ENCODE measurements around the gene PSD2.

PSD2 gene

DNA sequence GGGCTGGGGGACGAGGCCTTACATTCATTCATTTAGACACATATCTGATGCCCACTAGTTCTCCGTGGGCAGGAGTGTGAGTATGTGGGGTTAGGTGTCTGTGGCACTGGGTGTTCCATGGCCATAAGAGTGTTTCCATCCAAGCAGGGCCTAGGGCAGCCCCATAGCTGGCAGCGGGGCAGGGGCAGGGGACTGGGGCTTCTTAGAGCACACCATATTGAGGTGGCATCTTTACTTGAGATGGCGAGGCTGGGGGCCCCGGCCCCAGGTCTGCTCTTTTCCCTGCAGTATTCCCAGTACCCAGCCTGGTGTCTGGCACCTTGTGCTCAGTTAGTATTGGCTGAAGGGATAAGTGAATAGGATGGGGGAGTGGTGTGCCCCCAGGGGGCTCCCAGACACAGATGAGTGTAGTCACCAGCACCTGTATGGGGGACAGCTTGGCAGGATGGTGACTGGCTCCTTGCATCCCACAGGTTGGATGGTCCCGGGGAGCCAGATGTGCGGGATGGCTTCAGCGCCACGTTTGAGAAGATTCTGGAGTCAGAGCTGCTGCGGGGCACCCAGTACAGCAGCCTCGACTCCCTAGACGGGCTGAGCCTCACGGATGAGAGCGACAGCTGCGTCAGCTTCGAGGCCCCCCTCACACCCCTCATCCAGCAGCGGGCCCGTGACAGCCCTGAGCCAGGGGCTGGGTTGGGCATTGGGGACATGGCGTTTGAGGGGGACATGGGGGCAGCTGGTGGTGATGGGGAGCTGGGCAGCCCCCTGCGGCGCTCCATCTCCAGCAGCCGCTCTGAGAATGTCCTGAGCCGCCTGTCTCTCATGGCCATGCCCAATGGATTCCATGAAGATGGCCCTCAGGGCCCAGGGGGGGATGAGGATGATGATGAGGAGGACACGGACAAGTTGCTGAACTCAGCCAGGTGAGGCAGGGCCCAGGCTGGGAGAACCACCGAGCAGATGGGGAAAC lies 17.5 kb downstream of the PSD2 start:
- DNase-seq = no peak

DNA sequence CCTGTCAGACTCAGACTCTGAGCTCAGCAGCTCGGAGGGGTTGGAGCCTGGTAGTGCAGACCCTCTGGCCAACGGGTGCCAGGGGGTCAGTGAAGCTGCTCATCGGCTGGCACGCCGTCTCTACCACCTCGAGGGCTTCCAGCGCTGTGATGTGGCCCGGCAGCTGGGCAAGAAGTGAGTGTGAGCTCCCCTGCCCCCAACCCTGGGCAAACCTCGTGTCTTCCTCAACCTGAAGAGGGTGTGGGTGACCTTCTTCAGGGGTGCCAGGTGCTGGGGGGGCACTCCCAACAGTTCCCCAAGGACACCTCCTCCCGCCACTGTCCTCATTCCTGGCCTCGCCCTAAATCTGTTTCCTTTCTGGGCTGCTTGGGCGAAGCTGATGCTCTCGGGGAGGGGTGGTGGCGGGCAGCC lies 18.6 kb downstream of the PSD2 start:
- DNase-seq = no peak

DNA sequence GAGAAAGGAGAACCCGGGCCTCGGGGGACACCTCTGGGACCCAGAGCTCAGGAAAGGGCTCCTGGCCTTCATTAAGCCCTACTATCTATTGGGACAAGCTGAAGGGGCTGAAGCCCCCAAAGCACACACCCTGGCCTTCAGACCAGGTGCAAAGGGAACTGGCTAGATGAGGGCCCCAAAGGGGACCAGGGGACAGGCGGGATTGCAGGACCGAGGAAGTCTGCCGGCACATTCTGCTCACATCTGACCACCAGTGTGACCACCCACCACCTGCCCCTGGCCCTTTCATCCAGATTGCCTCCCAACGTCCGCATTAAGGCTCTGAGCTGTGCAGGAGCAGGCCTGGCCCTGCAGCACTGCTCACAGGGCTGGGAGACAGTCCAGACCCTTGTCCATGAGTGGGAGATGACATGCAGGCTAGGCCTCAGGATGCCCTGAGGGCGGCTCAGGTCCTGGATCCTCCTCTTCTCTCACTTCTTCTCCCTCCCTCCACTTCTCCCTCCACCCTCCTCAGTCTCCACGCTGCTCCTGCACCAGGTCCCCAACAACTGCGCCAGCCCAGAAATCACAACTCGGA lies 19.2 kb downstream of the PSD2 start:
- DNase-seq = no peak

DNA sequence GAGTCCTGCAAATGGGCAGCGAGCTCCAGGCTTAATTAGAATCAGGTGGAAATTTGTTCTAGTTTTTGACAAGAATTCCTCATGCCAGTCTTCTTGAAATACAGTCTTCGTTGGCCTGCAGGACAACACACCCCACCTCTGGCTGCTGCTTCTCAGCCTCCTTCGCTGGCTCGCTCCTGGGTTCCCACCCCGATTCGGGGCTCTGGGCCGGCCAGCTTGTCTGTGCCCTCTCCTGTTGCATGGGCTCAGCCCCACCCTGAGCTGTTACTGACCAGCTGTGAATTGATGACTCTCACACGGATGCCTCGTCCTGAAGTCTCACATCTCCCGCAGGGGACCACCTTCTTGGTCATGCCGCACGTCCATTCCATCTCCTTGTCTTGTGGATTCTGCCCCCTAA lies 21.0 kb downstream of the PSD2 start:
- DNase-seq = no peak

DNA sequence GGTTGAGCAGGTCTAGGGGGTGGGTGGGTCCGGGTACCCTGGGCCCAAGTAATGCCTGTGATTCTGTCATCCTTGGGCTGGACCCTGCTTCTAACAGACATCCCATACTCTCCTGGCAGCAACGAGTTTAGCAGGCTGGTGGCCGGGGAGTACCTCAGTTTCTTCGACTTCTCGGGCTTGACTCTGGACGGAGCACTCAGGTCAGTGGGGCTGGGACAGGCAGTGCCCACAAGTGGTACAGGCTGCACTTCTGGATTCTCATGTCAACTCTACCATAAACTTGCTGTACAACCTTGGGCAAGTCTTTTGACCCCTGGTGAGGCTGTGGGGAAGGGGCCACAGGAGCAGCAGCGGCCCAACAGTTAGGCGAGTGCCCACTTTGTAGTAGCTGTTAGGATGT lies 21.8 kb downstream of the PSD2 start:
- DNase-seq = no peak

DNA sequence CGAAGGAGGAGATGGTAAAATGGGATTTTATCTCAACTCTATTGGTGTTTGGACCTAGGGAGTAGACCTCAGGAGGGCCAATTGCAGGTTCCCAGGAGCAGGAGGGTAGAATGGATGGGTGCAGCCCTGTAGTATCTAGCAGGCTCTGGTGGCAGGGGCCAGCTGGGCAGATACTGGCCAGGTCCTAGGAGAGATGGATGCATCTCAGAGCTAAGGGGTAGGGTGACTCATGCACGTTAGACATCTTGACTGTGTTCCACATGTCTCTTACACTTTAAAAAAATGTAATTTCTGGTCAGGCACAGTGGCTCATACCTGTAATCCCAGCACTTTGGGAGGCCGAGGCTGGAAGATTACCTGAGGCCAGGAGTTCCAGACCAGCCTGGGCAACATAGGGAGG lies 22.4 kb downstream of the PSD2 start:
- no peak for DNase-seq

DNA sequence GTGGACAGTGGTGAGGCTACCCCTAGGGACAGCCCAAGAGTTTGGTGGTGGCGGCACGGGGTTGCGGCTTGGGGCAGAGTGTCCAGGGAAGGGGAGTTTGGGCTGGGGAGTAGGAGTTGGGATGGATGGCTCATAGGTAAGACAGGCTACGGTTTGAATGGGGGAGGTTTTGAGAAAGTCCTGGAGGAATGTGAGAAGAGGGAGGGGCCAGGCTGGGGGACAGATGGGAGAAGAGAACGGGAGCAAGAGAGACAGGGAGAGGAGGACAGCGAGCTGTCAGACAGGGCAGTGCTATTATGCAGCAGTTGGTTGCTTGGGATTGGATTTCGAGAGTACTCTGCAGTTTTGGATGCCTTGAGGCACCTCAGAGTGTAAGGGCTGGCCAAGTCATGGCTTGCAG lies 24.5 kb downstream of the PSD2 start:
- no peak for DNase-seq

DNA sequence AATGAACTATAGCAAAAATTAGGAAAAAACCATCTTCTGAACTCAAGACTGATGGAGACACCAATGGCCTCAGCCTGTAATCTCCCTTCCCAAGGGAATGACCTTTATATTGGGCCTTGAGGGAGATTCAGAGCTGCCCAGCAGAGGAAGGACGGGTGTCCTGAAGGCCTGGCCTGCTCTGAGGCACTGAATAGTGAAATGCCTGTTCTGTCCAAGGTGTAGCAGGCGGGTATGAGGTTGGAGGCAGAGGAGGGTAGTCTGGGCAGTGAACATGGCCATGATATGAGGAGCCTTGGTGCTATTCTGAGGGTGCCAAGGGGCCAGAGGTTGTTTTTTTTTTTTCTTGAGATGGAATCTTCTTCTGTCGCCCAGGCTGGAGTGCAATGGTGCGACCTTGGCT lies 25.0 kb downstream of the PSD2 start:
- DNase-seq = no peak

DNA sequence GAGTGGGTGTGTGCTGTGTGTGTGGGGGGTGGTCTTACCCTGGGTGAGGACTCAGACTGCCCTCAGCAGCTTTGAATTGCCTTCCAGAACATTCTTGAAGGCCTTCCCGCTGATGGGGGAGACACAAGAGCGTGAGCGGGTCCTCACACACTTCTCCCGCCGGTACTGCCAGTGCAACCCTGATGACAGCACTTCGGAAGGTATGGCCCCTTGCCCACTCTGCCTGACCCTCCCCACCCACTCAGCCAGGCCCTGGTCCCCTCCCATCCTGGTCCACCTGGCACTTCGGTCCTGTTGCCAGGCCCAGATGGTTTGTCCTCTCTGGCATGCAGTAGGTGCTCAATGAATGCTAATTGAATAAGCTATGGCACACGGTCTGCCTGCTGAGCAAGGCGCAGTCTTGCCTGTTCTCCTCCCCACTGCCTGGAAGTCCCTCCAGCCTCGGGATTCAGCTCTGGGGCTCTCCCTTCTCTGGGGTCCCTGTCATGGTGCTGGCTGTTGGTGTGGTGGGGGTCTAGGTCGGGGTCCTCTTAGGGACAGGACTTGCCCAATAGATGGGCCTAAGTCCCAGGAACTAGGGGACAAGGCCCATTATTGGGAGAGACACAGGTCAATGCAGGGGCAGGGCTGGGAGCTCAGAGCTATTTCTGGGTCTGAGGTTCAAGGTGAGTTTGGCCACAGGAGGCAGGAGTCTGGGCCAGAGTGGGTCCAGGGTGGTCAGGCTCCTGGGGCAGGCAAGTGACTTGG lies 26.4 kb downstream of the PSD2 start:
- no peak for DNase-seq

DNA sequence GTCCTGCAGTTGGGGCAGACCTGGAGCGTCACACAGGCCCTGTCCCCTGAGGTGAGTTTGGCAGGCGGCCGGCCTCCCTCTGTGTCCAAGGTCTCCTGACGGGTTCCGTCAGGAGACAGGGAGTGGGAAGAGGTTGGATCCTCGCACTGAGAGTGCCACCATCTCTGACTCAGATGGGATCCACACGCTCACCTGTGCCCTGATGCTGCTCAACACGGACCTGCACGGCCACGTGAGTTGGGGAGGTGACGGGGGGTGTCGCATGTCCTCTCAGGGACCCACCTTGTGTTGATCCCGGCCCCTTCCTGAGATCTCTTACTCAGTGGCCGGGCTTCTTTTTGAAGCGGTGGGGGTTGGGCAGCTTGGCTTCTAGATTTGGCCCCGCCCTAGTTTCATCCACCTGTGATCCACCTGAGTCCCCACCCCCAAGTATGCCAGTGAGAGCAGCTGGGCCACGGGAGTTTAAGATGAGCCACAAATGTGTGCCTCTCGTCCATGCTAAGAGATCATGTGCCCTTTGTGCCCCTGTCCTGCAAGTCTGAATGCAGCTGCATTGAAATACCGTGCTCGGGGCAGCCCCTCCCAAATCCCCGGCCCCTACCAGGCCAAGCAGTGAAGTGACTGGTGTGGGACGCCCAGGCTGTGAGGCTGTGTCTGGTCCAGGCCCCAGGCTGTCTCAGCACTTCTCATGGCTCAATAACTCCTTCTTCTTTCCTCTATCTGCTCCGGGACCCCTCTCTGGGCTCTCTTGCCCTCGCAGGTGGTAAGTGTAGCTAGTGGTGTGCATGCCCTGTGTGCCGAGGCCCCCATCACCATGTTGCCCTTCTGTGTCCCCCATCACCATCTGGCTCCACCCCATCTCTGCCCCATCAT lies 27.2 kb downstream of the PSD2 start:
- DNase-seq = no peak

DNA sequence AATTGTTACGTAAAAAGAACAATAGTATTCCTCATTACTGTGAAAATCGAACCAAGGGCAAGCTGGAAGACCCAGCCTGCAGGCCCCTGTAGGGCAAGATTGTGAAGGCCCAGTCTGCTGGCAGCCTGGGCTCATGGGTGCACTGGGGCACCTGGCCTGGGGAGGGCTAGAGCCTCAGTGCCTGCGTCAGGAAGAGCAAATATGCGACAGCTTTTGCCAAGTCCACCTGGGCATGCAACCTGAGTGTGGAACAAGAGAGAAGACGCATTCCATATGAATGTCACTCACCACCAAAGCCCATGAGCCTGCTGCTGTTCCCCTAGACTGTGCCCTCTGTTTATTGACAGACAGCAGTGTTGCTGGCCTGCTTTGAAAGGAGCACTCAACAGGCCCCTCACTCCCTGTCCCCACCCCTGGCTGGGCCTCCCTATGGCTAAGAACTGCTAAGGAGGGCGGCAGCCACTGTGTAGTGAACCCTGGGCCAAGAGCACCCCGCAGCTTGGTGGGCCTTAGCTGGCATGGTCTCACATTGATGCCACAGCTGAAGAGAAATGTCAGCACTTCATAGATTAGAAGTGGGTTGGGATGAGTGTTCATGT lies 28.2 kb downstream of the PSD2 start:
- DNase-seq = no peak

DNA sequence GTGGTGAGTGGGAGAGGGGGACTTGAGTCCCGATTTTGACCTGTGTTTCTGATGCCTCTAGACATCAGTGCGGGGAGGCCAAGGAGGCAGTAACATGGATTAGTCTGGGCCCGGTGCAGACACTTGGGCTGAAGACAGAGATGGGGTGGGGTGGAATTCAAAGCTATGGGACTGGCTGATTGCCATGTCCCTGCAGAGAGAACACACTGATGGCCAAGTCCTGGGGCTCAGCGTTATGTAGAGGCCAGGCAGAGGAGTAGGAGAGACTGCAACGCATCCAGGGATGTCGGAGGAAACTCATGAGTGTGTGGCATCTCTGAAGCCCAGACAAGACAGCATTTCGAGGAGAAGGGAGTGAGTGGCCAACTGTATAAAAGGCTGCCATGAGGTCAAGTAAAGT lies 30.1 kb downstream of the PSD2 start:
- no peak for DNase-seq

DNA sequence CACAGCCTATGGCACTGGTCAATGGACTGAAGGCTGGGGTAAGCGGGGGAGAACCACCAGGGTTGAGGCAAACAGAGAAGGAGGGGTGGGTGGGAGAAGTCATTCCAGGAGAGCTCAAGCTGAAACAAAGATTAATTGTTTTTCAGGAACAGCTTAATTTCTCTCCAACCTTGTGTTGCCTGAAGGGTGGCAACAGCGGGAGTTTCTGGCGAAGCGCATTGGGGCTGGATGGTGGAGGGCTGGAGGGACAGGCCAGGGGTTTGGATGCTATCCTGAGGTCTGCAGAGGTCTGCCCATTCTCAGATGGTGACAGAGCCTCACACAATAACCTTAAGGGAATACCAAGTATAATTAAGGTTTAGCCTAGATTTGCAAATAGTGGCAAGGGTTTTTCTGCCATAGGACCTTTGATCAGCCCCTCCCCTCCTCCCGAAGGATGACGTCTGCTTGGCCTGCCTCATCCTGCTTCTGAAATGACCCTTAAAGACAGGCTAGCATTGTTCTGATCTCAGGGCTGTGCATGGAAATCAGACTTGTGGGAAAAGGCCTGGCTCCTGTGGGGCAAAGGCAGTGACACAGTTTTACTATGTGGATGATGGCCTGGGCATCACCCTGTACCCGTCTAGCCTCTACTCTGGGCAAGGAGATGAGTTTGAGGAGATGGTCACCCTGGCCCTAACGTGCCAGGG lies 32.7 kb downstream of the PSD2 start:
- DNase-seq = no peak

DNA sequence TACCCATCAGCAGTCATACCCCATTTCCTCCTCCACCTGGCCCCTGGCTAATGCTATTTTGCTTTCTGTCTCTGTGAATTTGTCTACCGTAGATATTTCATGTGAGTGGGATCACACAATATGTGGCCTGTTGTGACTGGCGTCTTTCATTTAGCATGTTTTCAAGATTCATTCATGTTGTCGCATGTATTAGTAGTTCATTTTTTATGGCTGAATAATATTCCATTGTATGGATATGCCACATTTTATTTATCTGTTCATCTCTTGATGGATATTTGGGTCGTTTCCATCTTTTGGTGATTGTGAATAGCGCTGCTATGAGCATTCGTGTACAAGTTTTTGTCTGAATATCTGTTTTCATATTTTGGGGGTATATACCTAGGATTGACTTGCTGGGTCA lies 33.9 kb downstream of the PSD2 start:
- DNase-seq = no peak

DNA sequence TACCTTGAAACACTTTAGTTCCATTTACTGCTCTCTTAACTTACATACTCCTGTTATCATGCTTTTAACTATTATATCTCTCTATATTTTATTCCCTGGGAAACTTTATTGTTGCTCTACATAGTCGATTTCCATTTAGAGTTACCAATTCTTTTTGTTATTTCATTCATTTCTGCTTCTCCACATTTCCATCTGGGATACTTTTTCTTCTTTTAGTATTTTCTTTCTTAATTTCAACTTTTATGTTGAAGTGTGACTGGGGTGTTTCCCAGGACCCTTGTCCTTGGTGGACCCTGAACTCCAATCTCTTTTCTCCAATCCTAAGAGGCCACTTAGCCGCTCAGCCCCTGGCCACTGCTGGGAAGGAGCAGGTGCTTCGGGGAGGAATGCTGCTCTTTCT lies 36.0 kb downstream of the PSD2 start:
- DNase-seq = no peak

DNA sequence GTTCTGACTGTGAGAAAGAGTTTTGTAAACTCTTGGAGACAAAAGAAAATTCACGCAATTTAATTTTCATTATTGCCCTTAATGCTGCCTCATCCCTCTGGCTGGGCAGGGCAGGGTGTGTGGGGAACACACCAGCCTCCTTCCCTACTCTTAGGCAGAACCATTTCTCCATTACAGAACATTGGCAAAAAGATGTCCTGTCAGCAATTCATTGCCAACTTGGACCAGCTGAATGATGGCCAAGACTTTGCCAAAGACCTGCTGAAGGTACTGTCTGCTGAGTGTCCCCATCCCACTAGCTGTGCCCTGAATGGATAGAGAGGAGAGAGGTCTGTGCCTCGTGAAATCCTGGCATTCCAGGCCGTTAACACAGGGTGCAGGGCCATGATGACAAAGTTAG lies 37.9 kb downstream of the PSD2 start:
- no peak for DNase-seq

DNA sequence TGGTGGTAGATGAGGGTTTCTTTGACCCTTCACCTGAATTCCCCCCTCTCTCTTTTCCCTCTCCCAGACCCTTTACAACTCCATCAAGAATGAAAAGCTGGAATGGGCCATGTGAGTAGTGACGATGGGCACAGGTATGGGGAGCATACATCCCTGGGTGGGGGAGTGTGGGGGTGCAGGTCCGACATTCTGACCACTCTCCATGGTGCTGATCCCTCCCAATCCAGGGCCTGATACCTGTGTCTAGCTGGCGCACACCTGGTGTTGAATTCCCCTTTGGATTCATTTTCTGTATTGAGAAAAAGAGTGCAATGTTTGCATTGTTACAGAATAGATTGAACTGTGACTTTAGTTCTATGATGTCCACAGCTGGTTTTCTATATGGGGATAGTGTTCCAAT lies 40.0 kb downstream of the PSD2 start:
- DNase-seq = no peak

DNA sequence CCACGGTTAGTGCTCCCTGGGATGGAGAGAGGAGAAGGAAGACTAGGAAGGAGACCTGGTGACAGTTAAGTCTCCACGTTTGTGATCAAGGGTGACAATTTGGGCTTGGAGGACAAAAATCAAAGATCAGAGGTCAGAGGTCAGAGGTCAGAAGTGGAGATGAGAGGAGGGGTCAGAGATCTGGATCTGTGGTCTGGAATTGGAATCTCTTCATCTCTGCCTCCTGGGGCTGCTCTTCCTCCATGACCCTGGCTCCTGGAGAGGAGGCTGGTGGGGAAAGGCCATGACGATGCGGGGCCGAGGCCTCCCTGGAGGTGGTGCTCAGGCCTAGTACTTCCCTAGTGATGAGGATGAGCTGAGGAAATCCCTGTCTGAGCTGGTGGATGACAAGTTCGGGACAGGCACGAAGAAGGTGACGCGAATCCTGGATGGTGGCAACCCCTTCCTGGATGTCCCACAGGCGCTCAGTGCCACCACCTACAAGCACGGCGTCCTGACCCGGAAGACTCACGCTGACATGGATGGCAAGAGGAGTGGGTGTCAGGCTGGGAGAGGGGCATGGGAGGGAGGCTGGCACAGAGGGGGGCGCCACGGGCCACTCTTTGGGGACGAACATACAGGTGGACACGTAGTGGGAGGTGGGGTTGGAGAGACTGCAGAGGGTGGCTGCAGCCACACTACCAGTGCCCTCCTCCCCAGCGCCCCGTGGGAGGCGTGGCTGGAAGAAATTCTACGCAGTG lies 41.0 kb downstream of the PSD2 start:
- DNase-seq = no peak

DNA sequence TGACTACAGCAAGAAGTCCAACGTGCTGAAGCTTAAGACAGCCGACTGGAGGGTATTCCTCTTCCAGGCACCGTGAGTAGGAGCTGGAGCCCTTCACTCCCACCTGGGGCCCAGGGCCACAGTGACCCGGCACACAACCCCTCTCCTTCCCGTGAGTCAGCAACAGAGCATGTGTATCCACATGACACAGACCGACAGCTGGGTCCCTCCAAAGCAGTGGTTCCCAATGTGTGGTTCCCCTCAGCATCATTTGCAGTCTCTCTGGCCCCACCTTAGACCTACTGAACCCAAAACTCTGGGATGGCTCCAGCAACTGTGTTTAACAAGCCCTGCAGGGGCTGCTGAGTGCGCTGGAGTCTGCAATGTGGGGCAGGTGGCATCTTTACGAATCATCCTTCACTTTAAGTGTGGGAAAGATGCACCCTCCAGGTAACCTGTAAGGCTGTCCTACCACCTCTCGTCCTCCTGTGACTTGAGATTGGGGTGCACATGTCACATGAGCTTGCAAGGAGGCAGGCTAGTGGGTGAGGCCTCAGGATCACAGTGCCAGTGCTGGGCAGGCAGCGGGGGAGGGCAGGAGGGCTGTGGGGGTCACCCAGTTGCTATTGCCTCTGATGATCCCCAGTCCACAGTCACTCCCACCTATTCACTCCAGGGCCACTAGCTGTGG lies 42.2 kb downstream of the PSD2 start:
- no peak for DNase-seq
